HepG2 (cell line): Measurements from ENCODE around the gene ERMARD. TPM values are rescaled to one million over a fixed set of nuclear protein-coding genes. Genes with fewer than 3 reads are reported as not detected.

Experiments
- ATAC-seq: fragments of 200-7000 bp; cut with Tn5 transposase; 3 replicates; pipeline ENCODE4 v1.9.1; 2020; ENCODE audit warnings: mild to moderate bottlenecking, moderate library complexity
- BruUV-seq: library from RNA; stranded (reverse); fragments of 400-500 nt; replicated peaks from 2 replicates; lab custom pipeline; 2021; lab: Mats Ljungman, UMichigan
- CTCF ChIA-PET: fragments of 300-600 bp; formaldehyde crosslinking; extraction: SDS; loops from one replicate; lab custom pipeline; 2021; ENCODE audit warnings: low total read pairs, inconsistent platforms, low intra/inter-chr PET ratio; lab: Yijun Ruan, JAX
- POLR2A ChIA-PET: fragments of 350-600 bp; sonication (Branson Sonifier 250); formaldehyde crosslinking; loops from one replicate; lab custom pipeline; 2020; ENCODE audit warnings: antibody characterized with exemption, inconsistent platforms; lab: Yijun Ruan, JAX
- DNase-seq: peaks from one replicate; pipeline ENCODE4 v3.0.0-alpha.2; 2015; ENCODE audit warnings: low spot score
- FAIRE-seq: peaks from 3 replicates; lab custom pipeline; 2011; peaks lifted over from hg19 to GRCh38; lab: Jason Lieb, UNC
- H2AFZ ChIP-seq: one replicate; pipeline ENCODE4 v1.6.1; 2011; ENCODE audit warnings: low read length, inconsistent platforms
- H3K27ac ChIP-seq: fragments of 300-600 bp; 3 replicates; pipeline ENCODE4 v1.8.0; 2011; ENCODE audit warnings: mixed run types, mild to moderate bottlenecking, mixed read lengths, low read length, inconsistent platforms; ENCODE audit not compliant: insufficient read depth; ENCODE audit errors: extremely low read length
- H3K27me3 ChIP-seq, 2 experiments: fragments of 200-600 bp in 1 of 2; 2 replicates in 1 of 2; 3 replicates in 1 of 2; pipeline versions ENCODE4 v1.6.0 to v1.8.0; 2011; ENCODE audit warnings: low read length in 2 of 2, mild to moderate bottlenecking in 2 of 2, moderate library complexity in 2 of 2, inconsistent platforms in 1 of 2; ENCODE audit not compliant: insufficient read depth in 2 of 2, control insufficient read depth in 1 of 2
- H3K36me3 ChIP-seq, 2 experiments: fragments of 200-600 bp in 1 of 2; replicated peaks in 1 of 2; 2 replicates in 1 of 2; 3 replicates in 1 of 2; pipeline versions ENCODE4 v1.5.1 to v1.8.0; 2011; ENCODE audit warnings: low read length in 2 of 2, inconsistent platforms in 1 of 2; ENCODE audit not compliant: insufficient read depth in 2 of 2, control insufficient read depth in 1 of 2
- H3K4me1 ChIP-seq: 2 replicates; pipeline ENCODE4 v1.5.1; 2012; ENCODE audit warnings: low read length, inconsistent platforms; ENCODE audit not compliant: insufficient read depth
- H3K4me2 ChIP-seq: 2 replicates; pipeline ENCODE4 v1.6.0; 2011; ENCODE audit warnings: low read depth, low read length, inconsistent platforms
- H3K4me3 ChIP-seq, 3 experiments: fragments of 200-600 bp in 1 of 3; sonication (generic), shearing (Covaris generic) in 1 of 3; replicated peaks in 1 of 3; 2 replicates each; pipeline ENCODE4 v1.5.1; 2011 to 2016; ENCODE audit warnings: low read length in 3 of 3, inconsistent platforms in 2 of 3, low read depth in 2 of 3, mild to moderate bottlenecking in 2 of 3, control low read depth in 1 of 3, mixed read lengths in 1 of 3; ENCODE audit not compliant: insufficient read depth in 1 of 3
- H3K79me2 ChIP-seq: one replicate; pipeline ENCODE4 v1.6.1; 2011; ENCODE audit warnings: low read length, inconsistent platforms; ENCODE audit not compliant: insufficient read depth
- H3K9ac ChIP-seq: 2 replicates; pipeline ENCODE4 v1.6.0; 2011; ENCODE audit warnings: mild to moderate bottlenecking, low read depth, low read length, inconsistent platforms; ENCODE audit not compliant: insufficient read depth
- H3K9me3 ChIP-seq: 2 replicates; pipeline ENCODE4 v1.5.1; 2012; ENCODE audit warnings: mild to moderate bottlenecking, low read length
- H4K20me1 ChIP-seq: 2 replicates; pipeline ENCODE4 v1.6.0; 2011; ENCODE audit warnings: inconsistent platforms, mild to moderate bottlenecking, low read length, moderate library complexity; ENCODE audit not compliant: insufficient read depth
- ATF7-NPFF ChIP-seq: sonication (generic); formaldehyde crosslinking; IDR thresholded peaks from 2 replicates; pipeline ENCODE4 v1.8.1; 2023; ENCODE audit warnings: mild to moderate bottlenecking, low read depth, missing genetic modification reagents, moderate library complexity
- BORCS8-MEF2B ChIP-seq: sonication (generic); formaldehyde crosslinking; IDR thresholded peaks from 2 replicates; pipeline ENCODE4 v1.8.0; 2022; ENCODE audit warnings: mild to moderate bottlenecking, missing genetic modification reagents
- HNF4A ChIP-seq: sonication (generic); formaldehyde crosslinking; IDR thresholded peaks from 2 replicates; pipeline ENCODE4 v1.4.0; 2020; ENCODE audit warnings: missing genetic modification reagents
- JARID2 ChIP-seq: sonication (generic); formaldehyde crosslinking; IDR thresholded peaks from 2 replicates; pipeline ENCODE4 v1.8.1; 2023; ENCODE audit warnings: missing genetic modification reagents, inconsistent platforms; ENCODE audit not compliant: insufficient replicate concordance
- NKX3-1 ChIP-seq: sonication (generic); formaldehyde crosslinking; IDR thresholded peaks from 2 replicates; pipeline ENCODE4 v1.5.0; 2020; ENCODE audit warnings: missing genetic modification reagents
- NRL ChIP-seq: sonication (generic); formaldehyde crosslinking; IDR thresholded peaks from 2 replicates; pipeline ENCODE4 v1.5.0; 2020; ENCODE audit warnings: missing genetic modification reagents, mild to moderate bottlenecking, moderate library complexity, borderline replicate concordance
- ZNF17 ChIP-seq: sonication (generic); formaldehyde crosslinking; IDR thresholded peaks from 2 replicates; pipeline ENCODE4 v1.5.0; 2020; ENCODE audit warnings: mild to moderate bottlenecking, missing genetic modification reagents
- ZNF337 ChIP-seq: sonication (generic); formaldehyde crosslinking; IDR thresholded peaks from 2 replicates; pipeline ENCODE4 v1.5.1; 2020; ENCODE audit warnings: missing genetic modification reagents, low read depth, mild to moderate bottlenecking, borderline replicate concordance
- ZNF747 ChIP-seq: sonication (generic); formaldehyde crosslinking; IDR thresholded peaks from 2 replicates; pipeline ENCODE4 v1.8.1; 2023; ENCODE audit warnings: missing genetic modification reagents, mild to moderate bottlenecking, borderline replicate concordance
- WGBS: methylation state at CpG from one replicate; pipeline ENCODE4 v1.1.6; 2017; ENCODE audit warnings: low lambda C conversion rate; 5-methylcytosine and 5-hydroxymethylcytosine counted together
- in situ Hi-C: cut with HindIII; loops from 2 replicates; pipeline ENCODE4 v1.10.0; 2017; ENCODE audit warnings: low pct_unique_long_range_greater_than_20kb; ENCODE audit not compliant: extremely low pct_ligation_motif_present
- intact Hi-C: fragments of 100-400 bp; cut with micrococcal nuclease; formaldehyde crosslinking; loops from one replicate; pipeline ENCODE4 v1.10.0; 2022; ENCODE audit not compliant: unreplicated experiment
- polyA plus RNA-seq, 8 experiments: library from polyadenylated mRNA; depleted of rRNA in 3 of 8; stranded (reverse) in 7 of 8; unstranded in 1 of 8; fragments of >200 nt; fragmentation: Illumina TruSeq in 4 of 8; extraction: Trizol in 4 of 8; gene quantifications; 2 replicates each; pipeline versions ENCODE4 v1.2.1 to v1.2.3, GENCODE V29; 2011 to 2016; ENCODE audit warnings: low read depth in 4 of 8, missing spikeins in 1 of 8, mixed read lengths in 1 of 8; ENCODE audit not compliant: insufficient read depth in 1 of 8
- total RNA-seq, 5 experiments: library from RNA; depleted of rRNA; stranded (reverse); fragments of >200 nt; fragmentation: Illumina TruSeq; extraction: Trizol; gene quantifications; 2 replicates each; pipeline ENCODE4 v1.2.3, GENCODE V29; 2016; ENCODE audit warnings: low read depth in 1 of 5
- TF ChIP-seq, protein P1 (sequence below): sonication (generic); formaldehyde crosslinking; IDR thresholded peaks from 2 replicates; pipeline ENCODE4; 2020; ENCODE audit warnings: missing genetic modification reagents, mild to moderate bottlenecking, borderline replicate concordance
- TF ChIP-seq, protein P2 (sequence below): sonication (generic); formaldehyde crosslinking; IDR thresholded peaks from 2 replicates; pipeline ENCODE4 v1.4.0; 2020; ENCODE audit warnings: mild to moderate bottlenecking, missing genetic modification reagents

The ERMARD gene
- total and polyA plus RNA-seq, 2 of the 13 experiments (the other 11 are each of a cell fraction or from before 2014, with no cell fraction given): 8.8 to 10.7 TPM

DNA sequence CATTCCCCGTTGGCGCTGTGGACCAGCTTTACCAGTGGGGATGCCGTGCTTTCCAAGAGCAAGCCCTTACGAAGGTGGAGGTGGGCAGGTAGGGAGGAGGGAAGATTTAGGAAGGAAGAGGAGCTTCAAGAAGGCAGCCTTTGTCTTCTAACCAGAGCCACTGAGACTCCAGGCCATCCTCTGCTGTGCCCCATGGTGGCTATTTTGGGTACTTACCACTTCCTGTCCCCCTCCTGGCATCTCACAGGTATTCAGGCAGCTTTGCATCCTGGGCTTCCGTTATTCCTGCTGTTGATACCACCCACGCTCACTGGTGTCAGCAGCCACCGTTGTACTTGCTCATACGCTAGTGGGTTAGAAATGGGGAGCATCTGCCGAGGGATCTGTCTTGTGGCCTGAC is 22.9 kb downstream of the ERMARD start:
- H4K20me1 ChIP-seq: no peaks in the 10 kb centered on the region
- peak; percentile 66 for ATAC-seq
- FAIRE-seq: no peak
- in situ Hi-C loops (no loop called here), intact Hi-C loops (no loop called here)
- no peaks in the 10 kb centered on the region for H3K36me3 ChIP-seq
- BruUV-seq: no TSS peak
- H3K9ac ChIP-seq: no peak overlapping the region
- CTCF ChIA-PET: no interaction called here
- 96% methylated on average over 9 of the region's 9 CpGs for WGBS
- no peaks in the 10 kb centered on the region for H3K9me3 ChIP-seq
- TF ChIP-seq ZNF337 (no peak), JARID2 (CRISPR knock-in tag) (no peak), BORCS8-MEF2B (CRISPR knock-in tag) (no peak)
- H2AFZ ChIP-seq: no peak overlapping the region
- no peaks in the 10 kb centered on the region for H3K79me2 ChIP-seq
- H3K4me3 ChIP-seq: no peak overlapping the region
- H3K27me3 ChIP-seq: no peaks in the 10 kb centered on the region
- DNase-seq: no peak
- H3K27ac ChIP-seq: no peak overlapping the region
- H3K4me2 ChIP-seq: no peak overlapping the region
- H3K4me1 ChIP-seq: no peaks in the 10 kb centered on the region
- POLR2A ChIA-PET: no interaction called here

DNA sequence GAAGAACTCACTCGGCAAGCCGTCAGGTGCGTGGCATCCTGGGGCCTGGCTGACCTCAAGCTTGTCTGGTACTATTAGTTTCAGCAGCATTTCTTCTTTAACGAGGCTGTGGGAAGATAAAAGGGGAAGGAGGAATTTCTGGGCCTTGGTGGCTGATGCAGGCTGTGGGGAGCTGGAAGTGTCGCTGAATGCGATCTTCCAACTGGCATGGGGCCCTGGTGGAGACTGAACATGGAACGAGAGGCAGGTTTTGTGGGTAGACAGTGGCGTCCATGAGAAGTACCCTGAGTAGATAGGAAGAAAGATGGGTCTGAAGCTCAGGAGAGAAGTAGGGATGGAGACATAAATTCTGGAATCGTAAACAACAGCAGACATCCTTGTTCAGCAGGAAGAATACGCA is 23.9 kb downstream of the ERMARD start:
- Histone ChIP-seq H3K4me3 (no peak overlapping the region), H3K4me1 (peaks cover 8% of the 10 kb centered on the region), H2AFZ (no peak overlapping the region), H3K36me3 (no peaks in the 10 kb centered on the region), H3K27ac (no peak overlapping the region), H4K20me1 (no peaks in the 10 kb centered on the region), H3K4me2 (no peak overlapping the region), H3K27me3 (no peaks in the 10 kb centered on the region), H3K79me2 (no peaks in the 10 kb centered on the region), H3K9me3 (no peaks in the 10 kb centered on the region), H3K9ac (no peak overlapping the region)
- BruUV-seq: no TSS peak
- DNase-seq: no peak
- intact Hi-C loops (no loop called here), in situ Hi-C loops (no loop called here)
- ChIA-PET POLR2A (interaction anchor here (1.4 kb wide), 1 partner anchor 15 kb away, joined by 3 read pairs; no protein-coding TSS in a partner anchor), CTCF (no interaction called here)
- 89% methylated on average over 10 of the region's 10 CpGs for WGBS
- ATAC-seq: no peak
- FAIRE-seq: no peak
- TF ChIP-seq ZNF17 (CRISPR knock-in tag): no peak
- TF ChIP-seq, protein P1, sequence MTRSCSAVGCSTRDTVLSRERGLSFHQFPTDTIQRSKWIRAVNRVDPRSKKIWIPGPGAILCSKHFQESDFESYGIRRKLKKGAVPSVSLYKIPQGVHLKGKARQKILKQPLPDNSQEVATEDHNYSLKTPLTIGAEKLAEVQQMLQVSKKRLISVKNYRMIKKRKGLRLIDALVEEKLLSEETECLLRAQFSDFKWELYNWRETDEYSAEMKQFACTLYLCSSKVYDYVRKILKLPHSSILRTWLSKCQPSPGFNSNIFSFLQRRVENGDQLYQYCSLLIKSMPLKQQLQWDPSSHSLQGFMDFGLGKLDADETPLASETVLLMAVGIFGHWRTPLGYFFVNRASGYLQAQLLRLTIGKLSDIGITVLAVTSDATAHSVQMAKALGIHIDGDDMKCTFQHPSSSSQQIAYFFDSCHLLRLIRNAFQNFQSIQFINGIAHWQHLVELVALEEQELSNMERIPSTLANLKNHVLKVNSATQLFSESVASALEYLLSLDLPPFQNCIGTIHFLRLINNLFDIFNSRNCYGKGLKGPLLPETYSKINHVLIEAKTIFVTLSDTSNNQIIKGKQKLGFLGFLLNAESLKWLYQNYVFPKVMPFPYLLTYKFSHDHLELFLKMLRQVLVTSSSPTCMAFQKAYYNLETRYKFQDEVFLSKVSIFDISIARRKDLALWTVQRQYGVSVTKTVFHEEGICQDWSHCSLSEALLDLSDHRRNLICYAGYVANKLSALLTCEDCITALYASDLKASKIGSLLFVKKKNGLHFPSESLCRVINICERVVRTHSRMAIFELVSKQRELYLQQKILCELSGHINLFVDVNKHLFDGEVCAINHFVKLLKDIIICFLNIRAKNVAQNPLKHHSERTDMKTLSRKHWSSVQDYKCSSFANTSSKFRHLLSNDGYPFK (CRISPR knock-in tag): no peak
- no peak for TF ChIP-seq ATF7-NPFF (CRISPR knock-in tag)
- TF ChIP-seq ZNF747: no peak
- no peak for TF ChIP-seq HNF4A
- no peak for TF ChIP-seq NRL
- TF ChIP-seq, protein P2, sequence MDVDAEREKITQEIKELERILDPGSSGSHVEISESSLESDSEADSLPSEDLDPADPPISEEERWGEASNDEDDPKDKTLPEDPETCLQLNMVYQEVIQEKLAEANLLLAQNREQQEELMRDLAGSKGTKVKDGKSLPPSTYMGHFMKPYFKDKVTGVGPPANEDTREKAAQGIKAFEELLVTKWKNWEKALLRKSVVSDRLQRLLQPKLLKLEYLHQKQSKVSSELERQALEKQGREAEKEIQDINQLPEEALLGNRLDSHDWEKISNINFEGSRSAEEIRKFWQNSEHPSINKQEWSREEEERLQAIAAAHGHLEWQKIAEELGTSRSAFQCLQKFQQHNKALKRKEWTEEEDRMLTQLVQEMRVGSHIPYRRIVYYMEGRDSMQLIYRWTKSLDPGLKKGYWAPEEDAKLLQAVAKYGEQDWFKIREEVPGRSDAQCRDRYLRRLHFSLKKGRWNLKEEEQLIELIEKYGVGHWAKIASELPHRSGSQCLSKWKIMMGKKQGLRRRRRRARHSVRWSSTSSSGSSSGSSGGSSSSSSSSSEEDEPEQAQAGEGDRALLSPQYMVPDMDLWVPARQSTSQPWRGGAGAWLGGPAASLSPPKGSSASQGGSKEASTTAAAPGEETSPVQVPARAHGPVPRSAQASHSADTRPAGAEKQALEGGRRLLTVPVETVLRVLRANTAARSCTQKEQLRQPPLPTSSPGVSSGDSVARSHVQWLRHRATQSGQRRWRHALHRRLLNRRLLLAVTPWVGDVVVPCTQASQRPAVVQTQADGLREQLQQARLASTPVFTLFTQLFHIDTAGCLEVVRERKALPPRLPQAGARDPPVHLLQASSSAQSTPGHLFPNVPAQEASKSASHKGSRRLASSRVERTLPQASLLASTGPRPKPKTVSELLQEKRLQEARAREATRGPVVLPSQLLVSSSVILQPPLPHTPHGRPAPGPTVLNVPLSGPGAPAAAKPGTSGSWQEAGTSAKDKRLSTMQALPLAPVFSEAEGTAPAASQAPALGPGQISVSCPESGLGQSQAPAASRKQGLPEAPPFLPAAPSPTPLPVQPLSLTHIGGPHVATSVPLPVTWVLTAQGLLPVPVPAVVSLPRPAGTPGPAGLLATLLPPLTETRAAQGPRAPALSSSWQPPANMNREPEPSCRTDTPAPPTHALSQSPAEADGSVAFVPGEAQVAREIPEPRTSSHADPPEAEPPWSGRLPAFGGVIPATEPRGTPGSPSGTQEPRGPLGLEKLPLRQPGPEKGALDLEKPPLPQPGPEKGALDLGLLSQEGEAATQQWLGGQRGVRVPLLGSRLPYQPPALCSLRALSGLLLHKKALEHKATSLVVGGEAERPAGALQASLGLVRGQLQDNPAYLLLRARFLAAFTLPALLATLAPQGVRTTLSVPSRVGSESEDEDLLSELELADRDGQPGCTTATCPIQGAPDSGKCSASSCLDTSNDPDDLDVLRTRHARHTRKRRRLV (CRISPR knock-in tag): no peak
- TF ChIP-seq NKX3-1 (CRISPR knock-in tag): no peak
